Mucosa of descending colon (tissue), 3 donors: ENCODE measurements around the gene DAP. TPM values are rescaled to one million over a fixed set of nuclear protein-coding genes. Genes with fewer than 3 reads are reported as not detected.

Experiments
- ATAC-seq: fragments of 200-7000 bp; cut with Tn5 transposase; one replicate; pipeline ENCODE4 v1.9.1; 2020; ENCODE audit warnings: mild to moderate bottlenecking, moderate library complexity
- DNase-seq, 3 donors: peaks; one replicate each; pipeline ENCODE4 v3.0.0-alpha.2; 2020
- H3K36me3 ChIP-seq: fragments of 200-600 bp; one replicate; pipeline ENCODE4 v1.8.0; 2021; ENCODE audit warnings: low read depth, mild to moderate bottlenecking
- H3K4me1 ChIP-seq: fragments of 200-600 bp; one replicate; pipeline ENCODE4 v1.8.0; 2021; ENCODE audit warnings: low read depth, mild to moderate bottlenecking
- H3K4me3 ChIP-seq: fragments of 200-600 bp; one replicate; pipeline ENCODE4 v1.8.0; 2021; ENCODE audit warnings: mild to moderate bottlenecking
- H3K9me3 ChIP-seq: fragments of 200-600 bp; one replicate; pipeline ENCODE4 v1.8.0; 2021; ENCODE audit warnings: mild to moderate bottlenecking
- CTCF ChIP-seq: fragments of 200-600 bp; IDR thresholded peaks from one replicate; pipeline ENCODE4 v1.8.0; 2022; ENCODE audit warnings: antibody characterized with exemption, mild to moderate bottlenecking
- intact Hi-C, 2 donors: fragments of 100-400 bp; cut with DNase I in 1 of 2; cut with micrococcal nuclease in 1 of 2; formaldehyde crosslinking; loops; one replicate each; pipeline versions ENCODE4 v1.11.0 to v1.11.1; 2022; cut with DNase I, micrococcal nuclease
- total RNA-seq, 3 donors: library from RNA; stranded (reverse); fragmentation: NEBNext Ultra II Directional in 2 of 3; extraction: Animal tissue kit (Norgen Biotek cat#: 25700) in 2 of 3; gene quantifications; one replicate each; pipeline versions ENCODE4 v1.2.1 to v1.2.4, GENCODE V29; 2021 to 2023
- donor health status: DM: no; HTN: no; CAD: no; lungs with moderate emphysema.
- donor health status: DM: no; HTN: no; CAD: no.
- donor health status: DM: no; HTN: yes; CAD: no.

Gene DAP
- total RNA-seq, 3 donors from 2014 or later = 63.7 to 125 (median 109) TPM

- intact Hi-C loops = no loop called here
- DNase-seq = no peak
- no peaks in the 10 kb centered on the region for H3K9me3 ChIP-seq
- no peak overlapping the region for H3K4me3 ChIP-seq
- H3K36me3 ChIP-seq = no peaks in the 10 kb centered on the region
- TF ChIP-seq CTCF = no peak
- peak; percentile 14 for ATAC-seq
- H3K4me1 ChIP-seq = no peaks in the 10 kb centered on the region
Measured at GRCh38 chr5:10676224-10676623, 84.8 kb downstream of the DAP start.

GRCh38 chr5:10675177-10675700 lies 85.8 kb downstream of the DAP start:
- peak; percentile 12 for ATAC-seq

GRCh38 chr5:10674582-10674981 lies 86.5 kb downstream of the DAP start:
- Histone ChIP-seq H3K4me3 (no peak overlapping the region), H3K36me3 (no peaks in the 10 kb centered on the region), H3K9me3 (no peaks in the 10 kb centered on the region), H3K4me1 (no peaks in the 10 kb centered on the region)
- ATAC-seq (no peak), DNase-seq (no peak)
- TF ChIP-seq CTCF = no peak
- intact Hi-C loops = no loop called here

More at GRCh38 chr5:10675177-10675700, 85.8 kb downstream of the DAP start:
- intact Hi-C loops = no loop called here
- H3K4me1 ChIP-seq = no peaks in the 10 kb centered on the region
- TF ChIP-seq CTCF = no peak
- no peak for DNase-seq
- no peaks in the 10 kb centered on the region for H3K9me3 ChIP-seq
- H3K36me3 ChIP-seq = no peaks in the 10 kb centered on the region
- no peak overlapping the region for H3K4me3 ChIP-seq

DNA sequence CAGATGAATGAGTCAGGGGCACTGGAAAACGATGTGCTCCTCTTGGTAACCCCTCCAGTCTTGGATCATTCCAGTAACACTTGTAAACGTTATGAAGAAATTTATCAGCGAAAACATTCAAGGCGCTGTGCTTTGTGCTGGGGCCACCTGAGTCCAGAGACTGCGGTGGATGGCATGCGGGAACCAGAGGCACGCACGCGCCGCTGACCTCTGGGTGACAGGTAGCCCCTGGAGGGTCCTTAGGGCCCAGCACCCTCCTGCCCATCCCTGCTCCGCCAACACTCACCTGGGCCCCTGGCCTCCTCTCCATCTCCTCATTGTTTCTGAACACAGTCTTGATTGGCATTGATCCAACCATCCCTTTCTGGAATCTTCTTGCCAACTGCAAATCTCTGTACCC lies 86.9 kb downstream of the DAP start:
- intact Hi-C loops = no loop called here
- H3K4me3 ChIP-seq = no peak overlapping the region
- H3K36me3 ChIP-seq = no peaks in the 10 kb centered on the region
- DNase-seq = no peak
- H3K4me1 ChIP-seq = no peaks in the 10 kb centered on the region
- no peaks in the 10 kb centered on the region for H3K9me3 ChIP-seq
- ATAC-seq = no peak
- TF ChIP-seq CTCF = no peak

- no peaks in the 10 kb centered on the region for H3K36me3 ChIP-seq
- DNase-seq (no peak), ATAC-seq (no peak)
- H3K4me3 ChIP-seq = no peak overlapping the region
- H3K9me3 ChIP-seq = no peaks in the 10 kb centered on the region
- TF ChIP-seq CTCF = no peak
- H3K4me1 ChIP-seq = no peaks in the 10 kb centered on the region
- intact Hi-C loops = no loop called here
Measured at GRCh38 chr5:10673407-10673806, 87.6 kb downstream of the DAP start.

- no peak for TF ChIP-seq CTCF
- no peak overlapping the region for H3K4me3 ChIP-seq
- ATAC-seq (no peak), DNase-seq (no peak)
- no peaks in the 10 kb centered on the region for H3K9me3 ChIP-seq
- H3K36me3 ChIP-seq = no peaks in the 10 kb centered on the region
- intact Hi-C loops = no loop called here
- H3K4me1 ChIP-seq = no peaks in the 10 kb centered on the region
Measured at GRCh38 chr5:10673017-10673389, 88.0 kb downstream of the DAP start.
